Measurements from ENCODE around the gene MKI67. TPM values are rescaled to one million over a fixed set of nuclear protein-coding genes. Genes with fewer than 3 reads are reported as not detected.

The MKI67 gene
- total RNA-seq, 1 donor from 2014 or later = 45.7 TPM

- Mint-ChIP-seq H3K36me3 (ENCODE audit: insufficient read depth) (peaks cover 14% of the 10 kb centered on the region), H3K4me1 (ENCODE audit: low read depth) (peaks cover 18% of the 10 kb centered on the region), H3K4me3 (ENCODE audit: low read depth) (no peak overlapping the region), H3K27me3 (peaks cover 21% of the 10 kb centered on the region), H3K27ac (no peak overlapping the region), H3K9me3 (ENCODE audit: low read depth) (no peaks in the 10 kb centered on the region)
- DNase-seq (ENCODE audit: low spot score, unreplicated experiment) = no peak
- TF ChIP-seq CTCF (IDR thresholded peaks at IDR 0.05; ENCODE audit: unreplicated experiment) = no peak
Observed at GRCh38 chr10:128122931-128123330, 3.3 kb downstream of the MKI67 start.

- Mint-ChIP-seq H3K4me3 (ENCODE audit: low read depth) (no peak overlapping the region), H3K4me1 (ENCODE audit: low read depth) (peaks cover 15% of the 10 kb centered on the region), H3K36me3 (ENCODE audit: insufficient read depth) (peaks cover 14% of the 10 kb centered on the region), H3K9me3 (ENCODE audit: low read depth) (no peaks in the 10 kb centered on the region), H3K27ac (no peak overlapping the region), H3K27me3 (peaks cover 12% of the 10 kb centered on the region)
- TF ChIP-seq CTCF (IDR thresholded peaks at IDR 0.05; ENCODE audit: unreplicated experiment) = no peak
- DNase-seq (ENCODE audit: low spot score, unreplicated experiment) = no peak
Observed at GRCh38 chr10:128121750-128122412, 4.3 kb downstream of the MKI67 start.

GRCh38 chr10:128116851-128117615, 9.2 kb downstream of the MKI67 start:
- Mint-ChIP-seq H3K36me3 (ENCODE audit: insufficient read depth) (peaks cover 13% of the 10 kb centered on the region), H3K4me1 (ENCODE audit: low read depth) (no peaks in the 10 kb centered on the region), H3K4me3 (ENCODE audit: low read depth) (no peak overlapping the region), H3K9me3 (ENCODE audit: low read depth) (no peaks in the 10 kb centered on the region), H3K27me3 (no peaks in the 10 kb centered on the region), H3K27ac (no peak overlapping the region)
- DNase-seq (ENCODE audit: low spot score, unreplicated experiment) = no peak
- TF ChIP-seq CTCF (IDR thresholded peaks at IDR 0.05; ENCODE audit: unreplicated experiment) = peak; percentile 31

GRCh38 chr10:128116187-128116586, 10.0 kb downstream of the MKI67 start:
- H3K4me1 Mint-ChIP-seq (ENCODE audit: low read depth) = no peaks in the 10 kb centered on the region
- no peaks in the 10 kb centered on the region for H3K27me3 Mint-ChIP-seq
- no peak overlapping the region for H3K4me3 Mint-ChIP-seq (ENCODE audit: low read depth)
- no peak overlapping the region for H3K27ac Mint-ChIP-seq
- peaks cover 13% of the 10 kb centered on the region for H3K36me3 Mint-ChIP-seq (ENCODE audit: insufficient read depth)
- TF ChIP-seq CTCF (IDR thresholded peaks at IDR 0.05; ENCODE audit: unreplicated experiment) = no peak
- no peaks in the 10 kb centered on the region for H3K9me3 Mint-ChIP-seq (ENCODE audit: low read depth)
- no peak for DNase-seq (ENCODE audit: low spot score, unreplicated experiment)

GRCh38 chr10:128115356-128115755, 10.9 kb downstream of the MKI67 start:
- no peak for TF ChIP-seq CTCF (IDR thresholded peaks at IDR 0.05; ENCODE audit: unreplicated experiment)
- H3K4me1 Mint-ChIP-seq (ENCODE audit: low read depth) = no peaks in the 10 kb centered on the region
- DNase-seq (ENCODE audit: low spot score, unreplicated experiment) = no peak
- H3K4me3 Mint-ChIP-seq (ENCODE audit: low read depth) = no peak overlapping the region
- H3K27me3 Mint-ChIP-seq = no peaks in the 10 kb centered on the region
- H3K36me3 Mint-ChIP-seq (ENCODE audit: insufficient read depth) = peaks cover 11% of the 10 kb centered on the region
- H3K9me3 Mint-ChIP-seq (ENCODE audit: low read depth) = no peaks in the 10 kb centered on the region
- H3K27ac Mint-ChIP-seq = no peak overlapping the region
